H1 (cell line): ENCODE results near the gene LIPT2. TPM values are rescaled to one million over a fixed set of nuclear protein-coding genes. Genes with fewer than 3 reads are reported as not detected.

Experiments used
- CTCF ChIA-PET: fragments of 300-600 bp; sonication (Branson Sonifier 250); formaldehyde crosslinking; loops from one replicate; lab custom pipeline; 2021; ENCODE audit not compliant: partially characterized antibody; lab: Charles Lee
- POLR2A ChIA-PET: fragments of 300-600 bp; sonication (Branson Sonifier 250); formaldehyde crosslinking; loops from one replicate; lab custom pipeline; 2021; ENCODE audit warnings: inconsistent platforms; ENCODE audit not compliant: partially characterized antibody; lab: Charles Lee
- DNase-seq, 2 experiments: peaks; one replicate each; pipeline versions ENCODE4 v3.0.0 to v3.0.0-alpha.2; 2010 to 2022; ENCODE audit warnings: low spot score in 2 of 2, low read depth in 1 of 2, mixed read lengths in 1 of 2
- FAIRE-seq: peaks from 2 replicates; lab custom pipeline; 2011; peaks lifted over from hg19 to GRCh38; lab: Jason Lieb, UNC
- H2AFZ ChIP-seq: 2 replicates; pipeline ENCODE4 v1.8.1; 2012; ENCODE audit warnings: low read length, inconsistent platforms
- H2AK5ac ChIP-seq: 2 replicates; pipeline ENCODE4 v1.6.1; 2013; ENCODE audit warnings: low read depth, low read length
- H2BK120ac ChIP-seq: replicated peaks from 2 replicates; pipeline ENCODE3; 2013; ENCODE audit warnings: low read depth, low read length, inconsistent platforms
- H2BK12ac ChIP-seq: 2 replicates; pipeline ENCODE4 v1.6.1; 2013; ENCODE audit warnings: low read depth, low read length
- H2BK15ac ChIP-seq: 2 replicates; pipeline ENCODE4 v1.6.1; 2013; ENCODE audit warnings: low read length
- H2BK20ac ChIP-seq: 2 replicates; pipeline ENCODE4 v1.6.1; 2013; ENCODE audit warnings: low read length
- H2BK5ac ChIP-seq: 2 replicates; pipeline ENCODE4 v1.6.1; 2013; ENCODE audit warnings: low read depth, low read length
- H3K14ac ChIP-seq: 2 replicates; pipeline ENCODE4 v1.6.1; 2013; ENCODE audit warnings: inconsistent platforms; ENCODE audit not compliant: insufficient read length
- H3K18ac ChIP-seq: 2 replicates; pipeline ENCODE4 v1.6.1; 2013; ENCODE audit warnings: low read length; ENCODE audit errors: extremely low read depth
- H3K23ac ChIP-seq: 2 replicates; pipeline ENCODE4 v1.6.1; 2013; ENCODE audit warnings: inconsistent platforms; ENCODE audit not compliant: insufficient read length
- H3K23me2 ChIP-seq: 2 replicates; pipeline ENCODE4 v1.6.1; 2013; ENCODE audit warnings: low read depth, low read length
- H3K27ac ChIP-seq: 2 replicates; pipeline ENCODE4 v1.6.1; 2011; ENCODE audit warnings: low read depth, low read length, inconsistent platforms
- H3K27me3 ChIP-seq, 4 experiments: replicated peaks in 1 of 4; 1 replicate in 1 of 4; 2 replicates in 3 of 4; pipeline versions ENCODE4 v1.6.1 to v1.8.1; 2011 to 2013; ENCODE audit warnings: low read length in 3 of 4, mild to moderate bottlenecking in 3 of 4, inconsistent platforms in 2 of 4, mixed read lengths in 2 of 4, moderate library complexity in 1 of 4; ENCODE audit not compliant: control insufficient read depth in 3 of 4, insufficient read depth in 3 of 4; ENCODE audit errors: extremely low read depth in 1 of 4
- H3K36me3 ChIP-seq, 4 experiments: 2 replicates each; pipeline versions ENCODE4 v1.6.1 to v1.8.1; 2011 to 2013; ENCODE audit warnings: mild to moderate bottlenecking in 4 of 4, low read length in 3 of 4, moderate library complexity in 2 of 4, control low read depth in 1 of 4, inconsistent platforms in 1 of 4; ENCODE audit not compliant: insufficient read depth in 4 of 4, control insufficient read depth in 2 of 4
- H3K4ac ChIP-seq: replicated peaks from 2 replicates; pipeline ENCODE3; 2013; ENCODE audit warnings: low read length, low read depth, mixed read lengths, inconsistent platforms; ENCODE audit not compliant: insufficient read length
- H3K4me1 ChIP-seq, 4 experiments: replicated peaks in 1 of 4; 1 replicate in 1 of 4; 2 replicates in 3 of 4; pipeline versions ENCODE4 v1.6.1 to v1.8.1; 2011 to 2013; ENCODE audit warnings: low read length in 3 of 4, inconsistent platforms in 2 of 4, mixed read lengths in 1 of 4; ENCODE audit not compliant: insufficient read depth in 4 of 4, control insufficient read depth in 3 of 4
- H3K4me2 ChIP-seq, 2 experiments: 2 replicates each; pipeline versions ENCODE4 v1.6.1 to v1.8.1; 2011 to 2013; ENCODE audit warnings: low read depth in 2 of 2, low read length in 2 of 2, control low read depth in 1 of 2, inconsistent platforms in 1 of 2, mild to moderate bottlenecking in 1 of 2; ENCODE audit not compliant: insufficient read depth in 1 of 2
- H3K4me3 ChIP-seq, 4 experiments: fragments of 200-600, 300-600 bp in 1 of 4; sonication (generic), shearing (Covaris generic), sonication (Bioruptor Twin) in 1 of 4; 2 replicates each; pipeline versions ENCODE4 v1.5.1 to v1.8.1; 2011 to 2016; ENCODE audit warnings: low read length in 4 of 4, low read depth in 3 of 4, control low read depth in 2 of 4, inconsistent platforms in 2 of 4, mild to moderate bottlenecking in 2 of 4, mixed read lengths in 1 of 4, moderate library complexity in 1 of 4; ENCODE audit not compliant: insufficient read depth in 2 of 4; ENCODE audit errors: extremely low read depth in 1 of 4
- H3K56ac ChIP-seq: replicated peaks from 2 replicates; pipeline ENCODE3; 2013; ENCODE audit warnings: low read depth, mild to moderate bottlenecking, mixed read lengths, low read length, inconsistent platforms; ENCODE audit not compliant: insufficient read length
- H3K79me1 ChIP-seq: 2 replicates; pipeline ENCODE4 v1.6.1; 2013; ENCODE audit warnings: low read depth, low read length, control low read depth
- H3K79me2 ChIP-seq, 2 experiments: 2 replicates each; pipeline versions ENCODE4 v1.6.1 to v1.8.1; 2012 to 2013; ENCODE audit warnings: low read length in 2 of 2, mild to moderate bottlenecking in 2 of 2, inconsistent platforms in 1 of 2; ENCODE audit not compliant: insufficient read depth in 2 of 2, control insufficient read depth in 1 of 2
- H3K9ac ChIP-seq, 4 experiments: replicated peaks in 1 of 4; 1 replicate in 1 of 4; 2 replicates in 3 of 4; pipeline versions ENCODE4 v1.6.1 to v1.8.1; 2011 to 2013; ENCODE audit warnings: low read depth in 3 of 4, low read length in 3 of 4, control low read depth in 2 of 4, mild to moderate bottlenecking in 2 of 4, moderate library complexity in 2 of 4, inconsistent platforms in 1 of 4; ENCODE audit errors: extremely low read depth in 1 of 4
- H3K9me3 ChIP-seq, 2 experiments: 2 replicates each; pipeline versions ENCODE4 v1.6.1 to v1.8.1; 2012 to 2013; ENCODE audit warnings: mild to moderate bottlenecking in 2 of 2, moderate library complexity in 2 of 2, control low read depth in 1 of 2, inconsistent platforms in 1 of 2, low read depth in 1 of 2, low read length in 1 of 2, mixed read lengths in 1 of 2; ENCODE audit not compliant: insufficient read depth in 2 of 2
- H4K20me1 ChIP-seq, 2 experiments: replicated peaks in 1 of 2; 2 replicates each; pipeline versions ENCODE3 to v1.8.1; 2011 to 2013; ENCODE audit warnings: inconsistent platforms in 2 of 2, low read length in 2 of 2, mild to moderate bottlenecking in 1 of 2; ENCODE audit not compliant: insufficient read depth in 2 of 2, control insufficient read depth in 1 of 2
- H4K5ac ChIP-seq: 2 replicates; pipeline ENCODE4 v1.6.1; 2013; ENCODE audit warnings: low read length, low read depth, mixed read lengths, inconsistent platforms; ENCODE audit not compliant: insufficient read length
- H4K8ac ChIP-seq: 2 replicates; pipeline ENCODE4 v1.8.0; 2013; ENCODE audit warnings: mild to moderate bottlenecking, moderate library complexity, low read length, inconsistent platforms; ENCODE audit not compliant: insufficient read depth; ENCODE audit errors: extremely low read depth
- H4K91ac ChIP-seq: replicated peaks from 2 replicates; pipeline ENCODE3; 2013; ENCODE audit warnings: low read length, mixed read lengths, inconsistent platforms; ENCODE audit not compliant: insufficient read length
- CTCF ChIP-seq, 3 experiments: IDR thresholded peaks; 1 replicate in 2 of 3; 2 replicates in 1 of 3; pipeline versions ENCODE4 v1.5.1 to v1.6.1; 2011; ENCODE audit warnings: low read length in 3 of 3, mild to moderate bottlenecking in 3 of 3, inconsistent platforms in 2 of 3, low read depth in 1 of 3, moderate library complexity in 1 of 3; ENCODE audit not compliant: insufficient read depth in 1 of 3; ENCODE audit errors: control extremely low read depth in 1 of 3
- WGBS, 2 experiments: shearing (Covaris generic) in 1 of 2; methylation state at CpG; one replicate each; pipeline versions ENCODE4 v1.1.6 to v1.1.7; 2013 to 2015; ENCODE audit warnings: low lambda C conversion rate in 2 of 2, mixed read lengths in 2 of 2, inconsistent platforms in 1 of 2, low coverage in 1 of 2, missing lambda C conversion rate in 1 of 2; ENCODE audit not compliant: insufficient replicate concordance in 2 of 2, insufficient coverage in 1 of 2, insufficient read length in 1 of 2; ENCODE audit errors: extremely low coverage in 1 of 2, missing lambda C conversion rate in 1 of 2; 5-methylcytosine and 5-hydroxymethylcytosine counted together
- polyA plus RNA-seq, 7 experiments: library from polyadenylated mRNA; depleted of rRNA in 3 of 7; stranded (reverse) in 5 of 7; unstranded in 2 of 7; fragments of >200 nt in 5 of 7; fragments of 200-250 nt in 2 of 7; gene quantifications; 1 replicate in 5 of 7; 2 replicates in 1 of 7; 4 replicates in 1 of 7; pipeline versions ENCODE4 v1.2.1 to v1.2.3, GENCODE V29; 2011 to 2013; ENCODE audit warnings: missing spikeins in 2 of 7, mixed read lengths in 2 of 7
- total RNA-seq: library from RNA; stranded (reverse); fragmentation: NEBNext Ultra II Directional; extraction: Animal tissue kit (Norgen Biotek cat#: 25700); gene quantifications from 2 replicates; pipeline ENCODE4 v1.2.1, GENCODE V29; 2021

The LIPT2 gene
- total and polyA plus RNA-seq, 2 of the 8 experiments (the other 6 are each of a cell fraction or from before 2014, with no cell fraction given), result 6.4 to 16.7 TPM

GRCh38 chr11:74452366-74452765 is 41.2 kb downstream of the LIPT2 start:
- H3K14ac ChIP-seq, result no peak overlapping the region
- ChIA-PET POLR2A (interaction anchor here (1.0 to 2.0 kb wide), 4 partner anchors 41 to 140 kb away, joined by 3 to 8 read pairs (median 4); partner anchors contain the start of genes LIPT2 and POLD3), CTCF (interaction anchor here (0.7 to 8.6 kb wide), 26 partner anchors 8 to 197 kb away, joined by 3 to 291 read pairs (median 4); partner anchors contain the start of gene LIPT2)
- no peak for TF ChIP-seq CTCF (IDR thresholded peaks at IDR 0.05; ENCODE audit: control extremely low read depth in 1 of 3, insufficient read depth in 1 of 3, low read depth in 1 of 3, low read length in 3 of 3)
- H3K23ac ChIP-seq, result no peak overlapping the region
- no peak overlapping the region for H2BK12ac ChIP-seq
- no peak overlapping the region for H3K9ac ChIP-seq
- no peak overlapping the region for H2BK120ac ChIP-seq
- no peak overlapping the region for H4K91ac ChIP-seq
- no peaks in the 10 kb centered on the region for H3K79me2 ChIP-seq
- no peak overlapping the region for H2AK5ac ChIP-seq
- DNase-seq, result no peak
- H3K23me2 ChIP-seq, result no peaks in the 10 kb centered on the region
- H3K56ac ChIP-seq, result no peak overlapping the region
- H2BK15ac ChIP-seq, result no peak overlapping the region
- H3K27ac ChIP-seq, result no peak overlapping the region
- WGBS, 2 experiments, result 76% methylated on average over 3 of the region's 3 CpGs; no CpG with 5 or more reads in 1 of the 2 experiments
- no peak for FAIRE-seq
- peaks cover 0 to 2% (median 0%) of the 10 kb centered on the region in 4 experiments; a peak in 1 of 7 replicates for H3K4me1 ChIP-seq
- H3K4me3 ChIP-seq, result no peak overlapping the region
- H3K4ac ChIP-seq, result no peak overlapping the region
- H4K20me1 ChIP-seq, result no peaks in the 10 kb centered on the region
- no peak overlapping the region for H4K8ac ChIP-seq
- no peak overlapping the region for H3K18ac ChIP-seq
- H3K27me3 ChIP-seq, result no peaks in the 10 kb centered on the region
- no peaks in the 10 kb centered on the region for H3K9me3 ChIP-seq
- H3K4me2 ChIP-seq, result no peak overlapping the region
- H2BK5ac ChIP-seq, result no peak overlapping the region
- H4K5ac ChIP-seq, result no peak overlapping the region
- no peak overlapping the region for H2BK20ac ChIP-seq
- no peak overlapping the region for H2AFZ ChIP-seq
- H3K79me1 ChIP-seq, result no peaks in the 10 kb centered on the region
- H3K36me3 ChIP-seq, result no peaks in the 10 kb centered on the region
